Ascending aorta (tissue), 2 donors: ENCODE measurements around the gene ANKZF1. TPM values are rescaled to one million over a fixed set of nuclear protein-coding genes. Genes with fewer than 3 reads are reported as not detected.

Experiments
- DNase-seq, 2 donors: peaks; one replicate each; pipeline ENCODE4 v3.0.0-alpha.2; 2019; ENCODE audit warnings: low spot score in 2 of 2
- H3K27ac ChIP-seq, 2 donors: fragments of 200-600 bp; sonication (generic); one replicate each; pipeline ENCODE4 v1.5.1; 2016 to 2017; ENCODE audit warnings: mild to moderate bottlenecking in 1 of 2
- H3K27me3 ChIP-seq: fragments of 200-600 bp; sonication (generic); one replicate; pipeline ENCODE4 v1.5.1; 2017
- H3K36me3 ChIP-seq, 2 donors: fragments of 200-600 bp; sonication (generic); one replicate each; pipeline ENCODE4 v1.5.1; 2016
- H3K4me1 ChIP-seq, 2 donors: fragments of 200-600 bp; sonication (generic); one replicate each; pipeline ENCODE4 v1.5.1; 2016 to 2017; ENCODE audit warnings: mild to moderate bottlenecking in 1 of 2
- H3K4me3 ChIP-seq, 2 donors: fragments of 200-600 bp; sonication (generic); one replicate each; pipeline ENCODE4 v1.5.1; 2016 to 2017; ENCODE audit warnings: mild to moderate bottlenecking in 1 of 2
- H3K9me3 ChIP-seq, 2 donors: fragments of 200-600 bp; sonication (generic); one replicate each; pipeline ENCODE4 v1.5.1; 2016
- CTCF ChIP-seq, 3 experiments: fragments of 200-600 bp in 2 of 3; fragments of 450-650 bp in 1 of 3; sonication (generic) in 2 of 3; IDR thresholded peaks; one replicate each; pipeline ENCODE4 v1.5.1; 2016 to 2019; ENCODE audit warnings: antibody characterized with exemption in 3 of 3, mild to moderate bottlenecking in 1 of 3, moderate library complexity in 1 of 3
- intact Hi-C: fragments of 100-400 bp; cut with DNase I; formaldehyde crosslinking; loops from one replicate; pipeline ENCODE4 v1.15.1; 2023
- total RNA-seq: library from RNA; depleted of rRNA; stranded (reverse); fragments of >200 nt; gene quantifications from one replicate; pipeline ENCODE4 v1.1.0, GENCODE V29; 2016

ANKZF1 gene
- total RNA-seq, 1 donor from 2014 or later = 53.1 TPM

- no peak overlapping the region for H3K4me3 ChIP-seq
- no peak for TF ChIP-seq CTCF (IDR thresholded peaks at IDR 0.05)
- intact Hi-C loops = loop anchor here (10.0 kb wide), 1 partner anchor 472 kb away; no protein-coding TSS in a partner anchor
- peaks cover 5 to 18% of the 10 kb centered on the region in 2 donors for H3K4me1 ChIP-seq
- no peaks in the 10 kb centered on the region for H3K9me3 ChIP-seq
- no peak overlapping the region for H3K27ac ChIP-seq
- H3K36me3 ChIP-seq = peaks cover 48 to 64% of the 10 kb centered on the region in 2 donors
- H3K27me3 ChIP-seq = no peaks in the 10 kb centered on the region
- DNase-seq = peak in 1 of 2 donors; percentile 28
Measured at GRCh38 chr2:219213026-219213415, 16.6 kb upstream of the ANKZF1 start.

GRCh38 chr2:219213486-219214071 lies 16.0 kb upstream of the ANKZF1 start:
- H3K36me3 ChIP-seq = peaks cover 42 to 62% of the 10 kb centered on the region in 2 donors
- no peak for TF ChIP-seq CTCF (IDR thresholded peaks at IDR 0.05)
- intact Hi-C loops = loop anchor here (10.0 kb wide), 1 partner anchor 471 kb away; no protein-coding TSS in a partner anchor

GRCh38 chr2:219214141-219214540 lies 15.5 kb upstream of the ANKZF1 start:
- Histone ChIP-seq H3K27me3 (no peaks in the 10 kb centered on the region), H3K9me3 (no peaks in the 10 kb centered on the region), H3K36me3 (peaks cover 37 to 56% of the 10 kb centered on the region in 2 donors), H3K4me1 (peaks cover 5 to 20% of the 10 kb centered on the region in 2 donors), H3K27ac (no peak overlapping the region), H3K4me3 (no peak overlapping the region)
- intact Hi-C loops = loop anchor here (10.0 kb wide), 1 partner anchor 471 kb away; no protein-coding TSS in a partner anchor
- DNase-seq = no peak
- TF ChIP-seq CTCF (IDR thresholded peaks at IDR 0.05) = no peak

More at GRCh38 chr2:219213486-219214071, 16.0 kb upstream of the ANKZF1 start:
- H3K4me1 ChIP-seq = peaks cover 5 to 20% of the 10 kb centered on the region in 2 donors
- no peaks in the 10 kb centered on the region for H3K27me3 ChIP-seq
- no peak overlapping the region for H3K4me3 ChIP-seq
- DNase-seq = peak in 1 of 2 donors; percentile 38
- H3K27ac ChIP-seq = no peak overlapping the region
- no peaks in the 10 kb centered on the region for H3K9me3 ChIP-seq

GRCh38 chr2:219214786-219215185 lies 14.8 kb upstream of the ANKZF1 start:
- H3K9me3 ChIP-seq = no peaks in the 10 kb centered on the region
- peaks cover 11 to 27% of the 10 kb centered on the region in 2 donors for H3K4me1 ChIP-seq
- peaks cover 34 to 50% of the 10 kb centered on the region in 2 donors for H3K36me3 ChIP-seq
- H3K27ac ChIP-seq = no peak overlapping the region
- no peaks in the 10 kb centered on the region for H3K27me3 ChIP-seq
- DNase-seq = no peak
- no peak for TF ChIP-seq CTCF (IDR thresholded peaks at IDR 0.05)
- no peak overlapping the region for H3K4me3 ChIP-seq
- intact Hi-C loops = loop anchor here (10.0 kb wide), 1 partner anchor 470 kb away; no protein-coding TSS in a partner anchor

- intact Hi-C loops = loop anchor here (10.0 kb wide), 1 partner anchor 469 kb away; no protein-coding TSS in a partner anchor
- no peaks in the 10 kb centered on the region for H3K27me3 ChIP-seq
- peak overlapping the region; percentile 44 to 92 for H3K27ac ChIP-seq
- H3K36me3 ChIP-seq = peaks cover 39 to 54% of the 10 kb centered on the region in 2 donors
- peaks cover 12 to 31% of the 10 kb centered on the region in 2 donors for H3K4me1 ChIP-seq
- no peak for DNase-seq
- H3K9me3 ChIP-seq = no peaks in the 10 kb centered on the region
- no peak overlapping the region for H3K4me3 ChIP-seq
- TF ChIP-seq CTCF (IDR thresholded peaks at IDR 0.05) = no peak
Measured at GRCh38 chr2:219215871-219216534, 13.6 kb upstream of the ANKZF1 start.
